Sigmoid colon (tissue), 3 donors: ENCODE measurements around the gene C10orf53.

Source experiments
- POLR2A ChIP-seq, 2 donors: fragments of 450-650 bp; IDR thresholded peaks; one replicate each; pipeline ENCODE4 v1.6.1; 2016; ENCODE audit warnings: antibody characterized with exemption in 2 of 2, mild to moderate bottlenecking in 2 of 2, moderate library complexity in 2 of 2
- TF ChIP-seq, protein P1 (sequence below), 4 experiments: fragments of 450-650 bp in 3 of 4; fragments of 200-600 bp in 1 of 4; IDR thresholded peaks; one replicate each; pipeline ENCODE4 v1.5.1; 2016 to 2019; ENCODE audit warnings: antibody characterized with exemption in 4 of 4, mild to moderate bottlenecking in 3 of 4, moderate library complexity in 2 of 4

DNA sequence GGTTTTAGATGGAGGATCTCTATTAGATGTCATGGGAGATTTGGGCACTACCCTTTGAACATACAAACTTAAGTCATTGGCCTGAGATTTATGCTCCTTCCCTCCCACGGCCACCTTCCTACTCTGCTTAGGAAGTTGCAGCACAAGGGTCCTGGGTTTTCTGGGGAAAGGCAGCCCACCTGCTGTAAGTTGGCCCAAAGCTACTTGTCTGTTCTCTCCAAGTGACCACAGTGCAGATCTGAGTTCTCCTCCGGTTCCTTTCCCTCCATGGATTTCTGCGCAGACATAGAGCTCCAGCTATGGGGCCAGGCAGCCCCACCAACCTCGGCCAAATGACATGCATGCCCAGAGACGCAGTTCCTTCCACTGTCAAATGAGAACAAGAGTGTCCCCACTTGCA lies 12.8 kb upstream of the C10orf53 start:
- TF ChIP-seq, protein P1, sequence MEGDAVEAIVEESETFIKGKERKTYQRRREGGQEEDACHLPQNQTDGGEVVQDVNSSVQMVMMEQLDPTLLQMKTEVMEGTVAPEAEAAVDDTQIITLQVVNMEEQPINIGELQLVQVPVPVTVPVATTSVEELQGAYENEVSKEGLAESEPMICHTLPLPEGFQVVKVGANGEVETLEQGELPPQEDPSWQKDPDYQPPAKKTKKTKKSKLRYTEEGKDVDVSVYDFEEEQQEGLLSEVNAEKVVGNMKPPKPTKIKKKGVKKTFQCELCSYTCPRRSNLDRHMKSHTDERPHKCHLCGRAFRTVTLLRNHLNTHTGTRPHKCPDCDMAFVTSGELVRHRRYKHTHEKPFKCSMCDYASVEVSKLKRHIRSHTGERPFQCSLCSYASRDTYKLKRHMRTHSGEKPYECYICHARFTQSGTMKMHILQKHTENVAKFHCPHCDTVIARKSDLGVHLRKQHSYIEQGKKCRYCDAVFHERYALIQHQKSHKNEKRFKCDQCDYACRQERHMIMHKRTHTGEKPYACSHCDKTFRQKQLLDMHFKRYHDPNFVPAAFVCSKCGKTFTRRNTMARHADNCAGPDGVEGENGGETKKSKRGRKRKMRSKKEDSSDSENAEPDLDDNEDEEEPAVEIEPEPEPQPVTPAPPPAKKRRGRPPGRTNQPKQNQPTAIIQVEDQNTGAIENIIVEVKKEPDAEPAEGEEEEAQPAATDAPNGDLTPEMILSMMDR (IDR thresholded peaks at IDR 0.05) = no peak
- TF ChIP-seq POLR2A (IDR thresholded peaks at IDR 0.05) = no peak
